Neural cell (in vitro differentiated cells): ENCODE results near the gene SAMM50. TPM values are rescaled to one million over a fixed set of nuclear protein-coding genes. Genes with fewer than 3 reads are reported as not detected.

Experiments
- H2AFZ ChIP-seq: fragments of 200-600, 300-800 bp; sonication (generic), shearing (Covaris generic); 2 replicates; pipeline ENCODE4 v1.6.0; 2014; ENCODE audit warnings: low read depth, mild to moderate bottlenecking, antibody characterized with exemption, low read length, moderate library complexity
- H3F3A ChIP-seq: fragments of 200-600 bp; shearing (Covaris generic); 2 replicates; pipeline ENCODE4 v1.6.1; 2016; ENCODE audit warnings: mild to moderate bottlenecking, moderate library complexity, mixed read lengths, antibody characterized with exemption, low read length; ENCODE audit not compliant: insufficient read depth, poor library complexity, severe bottlenecking
- H3K27ac ChIP-seq: fragments of 200-600, 300-800 bp; sonication (generic), shearing (Covaris generic); 2 replicates; pipeline ENCODE4 v1.5.1; 2014; ENCODE audit warnings: mild to moderate bottlenecking, low read length, moderate library complexity
- H3K27me3 ChIP-seq: fragments of 300-800, 200-600 bp; sonication (generic), shearing (Covaris generic); 2 replicates; pipeline ENCODE4 v1.6.0; 2014; ENCODE audit warnings: mild to moderate bottlenecking, low read depth, low read length, moderate library complexity; ENCODE audit not compliant: insufficient read depth
- H3K36me3 ChIP-seq: fragments of 300-800, 200-600 bp; sonication (generic), shearing (Covaris generic); 2 replicates; pipeline ENCODE4 v1.5.1; 2014; ENCODE audit warnings: mild to moderate bottlenecking, antibody characterized with exemption, low read length, moderate library complexity; ENCODE audit not compliant: insufficient read depth
- H3K4me2 ChIP-seq: fragments of 300-800, 200-600 bp; sonication (generic), shearing (Covaris generic); 2 replicates; pipeline ENCODE4 v1.6.0; 2014; ENCODE audit warnings: mild to moderate bottlenecking, low read length
- H3K4me3 ChIP-seq: fragments of 300-800, 200-600 bp; sonication (generic), shearing (Covaris generic); 2 replicates; pipeline ENCODE4 v1.5.1; 2014; ENCODE audit warnings: mild to moderate bottlenecking, low read length, moderate library complexity
- H3K79me2 ChIP-seq: fragments of 200-600 bp; shearing (Covaris generic); replicated peaks from 2 replicates; pipeline ENCODE4 v1.6.0; 2014; ENCODE audit warnings: mild to moderate bottlenecking, low read length, moderate library complexity; ENCODE audit not compliant: insufficient read depth
- H3K9ac ChIP-seq: fragments of 300-800, 200-600 bp; sonication (generic), shearing (Covaris generic); 2 replicates; pipeline ENCODE4 v1.6.1; 2016; ENCODE audit warnings: mild to moderate bottlenecking, low read length, mixed read lengths
- H3K9me2 ChIP-seq: fragments of 200-600 bp; shearing (Covaris generic); 2 replicates; pipeline ENCODE4 v1.6.1; 2016; ENCODE audit warnings: mild to moderate bottlenecking, low read length, mixed read lengths; ENCODE audit not compliant: insufficient read depth
- H3K9me3 ChIP-seq: fragments of 200-600, 300-800 bp; sonication (generic), shearing (Covaris generic); 2 replicates; pipeline ENCODE4 v1.6.1; 2016; ENCODE audit warnings: mild to moderate bottlenecking, mixed run types, low read length, moderate library complexity, mixed read lengths
- H4K20me1 ChIP-seq: fragments of 200-600 bp; shearing (Covaris generic); 2 replicates; pipeline ENCODE4 v1.6.1; 2016; ENCODE audit warnings: mild to moderate bottlenecking, mixed run types; ENCODE audit not compliant: insufficient read depth
- EZH2 ChIP-seq: fragments of 200-600, 300-800 bp; shearing (Covaris generic), sonication (generic); IDR thresholded peaks from 2 replicates; pipeline ENCODE4 v1.6.1; 2014; ENCODE audit warnings: antibody characterized with exemption, low read length, borderline replicate concordance, mild to moderate bottlenecking; ENCODE audit not compliant: insufficient read depth, poor library complexity, severe bottlenecking
- MXI1 ChIP-seq: fragments of 450-650 bp; conservative IDR thresholded peaks from 2 replicates; pipeline ENCODE4 v1.6.1; 2014; ENCODE audit warnings: antibody characterized with exemption, mild to moderate bottlenecking; ENCODE audit not compliant: poor library complexity, severe bottlenecking
- POLR2AphosphoS5 ChIP-seq: IDR thresholded peaks from 2 replicates; pipeline ENCODE4 v1.6.1; 2012
- RAD21 ChIP-seq: fragments of 450-650 bp; conservative IDR thresholded peaks from 2 replicates; pipeline ENCODE4 v1.6.1; 2014; ENCODE audit warnings: antibody characterized with exemption, mild to moderate bottlenecking, moderate library complexity
- SMC3 ChIP-seq: fragments of 450-650 bp; conservative IDR thresholded peaks from 2 replicates; pipeline ENCODE4 v1.6.1; 2014; ENCODE audit warnings: antibody characterized with exemption, mild to moderate bottlenecking, moderate library complexity; ENCODE audit not compliant: poor library complexity
- TAF1 ChIP-seq: IDR thresholded peaks from 2 replicates; pipeline ENCODE4 v1.6.1; 2012; ENCODE audit warnings: low read depth
- polyA plus RNA-seq: library from polyadenylated mRNA; depleted of rRNA; stranded (reverse); fragments of >200 nt; gene quantifications from 2 replicates; pipeline ENCODE4 v1.2.3, GENCODE V29; 2014
- TF ChIP-seq, protein P1 (sequence below): IDR thresholded peaks from 2 replicates; pipeline ENCODE4 v1.6.1; 2012; ENCODE audit warnings: borderline replicate concordance
- TF ChIP-seq, protein P2 (sequence below): fragments of 450-650 bp; IDR thresholded peaks from 2 replicates; pipeline ENCODE4 v1.5.1; 2014; ENCODE audit warnings: antibody characterized with exemption, mild to moderate bottlenecking, moderate library complexity; ENCODE audit not compliant: poor library complexity, severe bottlenecking

SAMM50 gene
- polyA plus RNA-seq, 1 donor from 2014 or later, result 38.1 TPM

DNA sequence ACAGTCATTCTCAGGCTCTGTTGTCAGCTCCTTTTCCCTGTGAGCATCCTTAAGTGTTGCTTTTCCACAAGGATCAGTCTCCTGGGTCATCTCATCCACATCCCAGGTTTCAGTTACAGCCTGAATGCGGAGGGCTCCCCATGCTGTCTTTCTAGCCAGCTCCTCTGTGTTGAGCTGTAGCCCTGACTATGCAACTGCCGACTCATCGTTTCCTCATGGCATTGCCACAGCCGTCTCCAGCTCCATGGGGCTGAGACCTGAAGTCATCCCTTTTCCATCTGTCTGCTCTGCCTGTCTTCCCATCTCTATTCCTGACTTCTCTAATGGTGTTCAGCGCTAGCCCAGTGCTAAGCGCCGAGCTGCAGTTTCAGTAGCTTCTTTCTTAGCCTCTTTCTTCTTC is 11.8 kb downstream of the SAMM50 start:
- Histone ChIP-seq H3K4me3 (no peak overlapping the region), H3K9me3 (no peaks in the 10 kb centered on the region), H3K36me3 (peaks cover 8% of the 10 kb centered on the region), H3K79me2 (no peaks in the 10 kb centered on the region), H4K20me1 (no peaks in the 10 kb centered on the region), H3K27me3 (no peaks in the 10 kb centered on the region), H3K9me2 (no peaks in the 10 kb centered on the region), H3F3A (no peaks in the 10 kb centered on the region), H3K9ac (no peak overlapping the region), H3K27ac (no peak overlapping the region), H2AFZ (no peak overlapping the region), H3K4me2 (no peak overlapping the region)
- TF ChIP-seq TAF1 (no peak), MXI1 (no peak), RAD21 (no peak), POLR2AphosphoS5 (no peak), EZH2 (no peak)
- TF ChIP-seq, protein P1, sequence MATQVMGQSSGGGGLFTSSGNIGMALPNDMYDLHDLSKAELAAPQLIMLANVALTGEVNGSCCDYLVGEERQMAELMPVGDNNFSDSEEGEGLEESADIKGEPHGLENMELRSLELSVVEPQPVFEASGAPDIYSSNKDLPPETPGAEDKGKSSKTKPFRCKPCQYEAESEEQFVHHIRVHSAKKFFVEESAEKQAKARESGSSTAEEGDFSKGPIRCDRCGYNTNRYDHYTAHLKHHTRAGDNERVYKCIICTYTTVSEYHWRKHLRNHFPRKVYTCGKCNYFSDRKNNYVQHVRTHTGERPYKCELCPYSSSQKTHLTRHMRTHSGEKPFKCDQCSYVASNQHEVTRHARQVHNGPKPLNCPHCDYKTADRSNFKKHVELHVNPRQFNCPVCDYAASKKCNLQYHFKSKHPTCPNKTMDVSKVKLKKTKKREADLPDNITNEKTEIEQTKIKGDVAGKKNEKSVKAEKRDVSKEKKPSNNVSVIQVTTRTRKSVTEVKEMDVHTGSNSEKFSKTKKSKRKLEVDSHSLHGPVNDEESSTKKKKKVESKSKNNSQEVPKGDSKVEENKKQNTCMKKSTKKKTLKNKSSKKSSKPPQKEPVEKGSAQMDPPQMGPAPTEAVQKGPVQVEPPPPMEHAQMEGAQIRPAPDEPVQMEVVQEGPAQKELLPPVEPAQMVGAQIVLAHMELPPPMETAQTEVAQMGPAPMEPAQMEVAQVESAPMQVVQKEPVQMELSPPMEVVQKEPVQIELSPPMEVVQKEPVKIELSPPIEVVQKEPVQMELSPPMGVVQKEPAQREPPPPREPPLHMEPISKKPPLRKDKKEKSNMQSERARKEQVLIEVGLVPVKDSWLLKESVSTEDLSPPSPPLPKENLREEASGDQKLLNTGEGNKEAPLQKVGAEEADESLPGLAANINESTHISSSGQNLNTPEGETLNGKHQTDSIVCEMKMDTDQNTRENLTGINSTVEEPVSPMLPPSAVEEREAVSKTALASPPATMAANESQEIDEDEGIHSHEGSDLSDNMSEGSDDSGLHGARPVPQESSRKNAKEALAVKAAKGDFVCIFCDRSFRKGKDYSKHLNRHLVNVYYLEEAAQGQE, result no peak
- TF ChIP-seq, protein P2, sequence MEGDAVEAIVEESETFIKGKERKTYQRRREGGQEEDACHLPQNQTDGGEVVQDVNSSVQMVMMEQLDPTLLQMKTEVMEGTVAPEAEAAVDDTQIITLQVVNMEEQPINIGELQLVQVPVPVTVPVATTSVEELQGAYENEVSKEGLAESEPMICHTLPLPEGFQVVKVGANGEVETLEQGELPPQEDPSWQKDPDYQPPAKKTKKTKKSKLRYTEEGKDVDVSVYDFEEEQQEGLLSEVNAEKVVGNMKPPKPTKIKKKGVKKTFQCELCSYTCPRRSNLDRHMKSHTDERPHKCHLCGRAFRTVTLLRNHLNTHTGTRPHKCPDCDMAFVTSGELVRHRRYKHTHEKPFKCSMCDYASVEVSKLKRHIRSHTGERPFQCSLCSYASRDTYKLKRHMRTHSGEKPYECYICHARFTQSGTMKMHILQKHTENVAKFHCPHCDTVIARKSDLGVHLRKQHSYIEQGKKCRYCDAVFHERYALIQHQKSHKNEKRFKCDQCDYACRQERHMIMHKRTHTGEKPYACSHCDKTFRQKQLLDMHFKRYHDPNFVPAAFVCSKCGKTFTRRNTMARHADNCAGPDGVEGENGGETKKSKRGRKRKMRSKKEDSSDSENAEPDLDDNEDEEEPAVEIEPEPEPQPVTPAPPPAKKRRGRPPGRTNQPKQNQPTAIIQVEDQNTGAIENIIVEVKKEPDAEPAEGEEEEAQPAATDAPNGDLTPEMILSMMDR, result no peak

DNA sequence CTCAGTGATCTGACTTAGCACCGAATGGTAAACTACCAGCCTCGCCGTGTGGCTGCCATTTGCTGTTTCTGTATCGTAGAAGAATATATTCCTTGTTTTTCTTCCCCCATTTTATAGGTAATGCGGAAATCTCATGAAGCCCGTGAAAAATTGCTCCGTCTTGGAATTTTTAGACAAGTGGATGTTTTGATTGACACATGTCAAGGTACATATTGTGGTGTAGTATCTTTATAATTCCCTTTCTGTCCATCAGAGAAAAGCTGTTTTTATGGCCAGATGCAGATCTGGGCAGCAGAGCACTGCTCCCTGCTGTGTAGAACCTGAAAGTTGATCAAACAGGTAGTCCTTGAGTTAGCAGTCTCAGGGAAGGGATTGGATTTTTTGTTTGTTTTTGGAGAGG is 13.4 kb downstream of the SAMM50 start:
- H2AFZ ChIP-seq, result no peak overlapping the region
- no peak overlapping the region for H3K4me3 ChIP-seq
- H3K27ac ChIP-seq, result no peak overlapping the region
- no peaks in the 10 kb centered on the region for H3K9me3 ChIP-seq
- no peaks in the 10 kb centered on the region for H3K79me2 ChIP-seq
- H4K20me1 ChIP-seq, result no peaks in the 10 kb centered on the region
- H3K9ac ChIP-seq, result no peak overlapping the region
- no peak overlapping the region for H3K4me2 ChIP-seq
- H3K9me2 ChIP-seq, result no peaks in the 10 kb centered on the region
- peaks cover 8% of the 10 kb centered on the region for H3K36me3 ChIP-seq
- H3F3A ChIP-seq, result no peaks in the 10 kb centered on the region
- no peaks in the 10 kb centered on the region for H3K27me3 ChIP-seq
- no peak for TF ChIP-seq MXI1
- no peak for TF ChIP-seq RAD21
- TF ChIP-seq, protein P2, result no peak
- TF ChIP-seq POLR2AphosphoS5, result no peak
- no peak for TF ChIP-seq SMC3
- TF ChIP-seq, protein P1, result no peak
- no peak for TF ChIP-seq TAF1
